Endothelial cell (in vitro differentiated cells): ENCODE data around the gene FYB2. TPM values are rescaled to one million over a fixed set of nuclear protein-coding genes. Genes with fewer than 3 reads are reported as not detected.
A peak's percentile ranks its signal among the peaks of the same experiment; 100 is the strongest.

Experiments used
- DNase-seq: peaks from one replicate; pipeline ENCODE4 v3.0.0; 2021; ENCODE audit warnings: low spot score
- H3K27ac Mint-ChIP-seq: one replicate; pipeline ENCODE4 v1.8.0; 2021; ENCODE audit warnings: mixed read lengths, inconsistent platforms; ENCODE audit not compliant: unreplicated experiment
- H3K27me3 Mint-ChIP-seq: one replicate; pipeline ENCODE4 v1.8.0; 2021; ENCODE audit warnings: mild to moderate bottlenecking, moderate library complexity, mixed read lengths, inconsistent platforms; ENCODE audit not compliant: unreplicated experiment
- H3K36me3 Mint-ChIP-seq: one replicate; pipeline ENCODE4 v1.8.0; 2021; ENCODE audit warnings: mild to moderate bottlenecking, low read depth, mixed read lengths, inconsistent platforms; ENCODE audit not compliant: unreplicated experiment
- H3K4me1 Mint-ChIP-seq: one replicate; pipeline ENCODE4 v1.8.0; 2021; ENCODE audit warnings: mild to moderate bottlenecking, mixed read lengths, inconsistent platforms; ENCODE audit not compliant: unreplicated experiment
- H3K4me3 Mint-ChIP-seq: one replicate; pipeline ENCODE4 v1.8.0; 2021; ENCODE audit warnings: mild to moderate bottlenecking, mixed read lengths, inconsistent platforms; ENCODE audit not compliant: unreplicated experiment
- H3K9me3 Mint-ChIP-seq: one replicate; pipeline ENCODE4 v1.8.0; 2021; ENCODE audit warnings: mixed read lengths, inconsistent platforms; ENCODE audit not compliant: unreplicated experiment
- total RNA-seq: library from RNA; stranded (reverse); fragmentation: NEBNext Ultra II Directional; extraction: Animal tissue kit (Norgen Biotek cat#: 25700); gene quantifications from one replicate; pipeline ENCODE4 v1.2.1, GENCODE V29; 2021; ENCODE audit not compliant: unreplicated experiment
- TF ChIP-seq, protein P1 (sequence below): fragments of 200-600 bp; sonication (generic); IDR thresholded peaks from one replicate; pipeline ENCODE4 v1.5.0; 2021; ENCODE audit warnings: antibody characterized with exemption; ENCODE audit not compliant: unreplicated experiment

FYB2 gene
- total RNA-seq, 1 donor from 2014 or later, result 0.18 TPM

DNA sequence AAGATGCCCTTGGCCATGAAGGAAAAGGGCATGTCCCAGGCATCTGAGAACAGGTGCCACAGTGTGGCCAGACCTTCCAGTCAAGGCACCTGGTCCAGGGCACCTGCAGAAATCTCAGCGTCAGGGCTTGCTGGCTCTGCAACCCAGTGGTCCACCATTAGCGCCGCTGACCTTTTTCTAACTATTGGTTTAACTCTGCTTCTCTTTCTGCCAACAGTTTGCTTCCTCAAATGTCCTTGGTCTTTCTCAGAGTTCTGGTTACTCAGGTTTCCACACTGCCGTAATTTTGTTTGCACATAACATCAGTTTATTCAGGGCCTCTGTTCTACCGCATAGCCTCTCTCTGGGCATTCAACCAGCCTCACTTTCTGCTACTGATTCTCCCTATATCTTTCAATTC, 16.5 kb upstream of the FYB2 start:
- no peak for DNase-seq
- TF ChIP-seq, protein P1, sequence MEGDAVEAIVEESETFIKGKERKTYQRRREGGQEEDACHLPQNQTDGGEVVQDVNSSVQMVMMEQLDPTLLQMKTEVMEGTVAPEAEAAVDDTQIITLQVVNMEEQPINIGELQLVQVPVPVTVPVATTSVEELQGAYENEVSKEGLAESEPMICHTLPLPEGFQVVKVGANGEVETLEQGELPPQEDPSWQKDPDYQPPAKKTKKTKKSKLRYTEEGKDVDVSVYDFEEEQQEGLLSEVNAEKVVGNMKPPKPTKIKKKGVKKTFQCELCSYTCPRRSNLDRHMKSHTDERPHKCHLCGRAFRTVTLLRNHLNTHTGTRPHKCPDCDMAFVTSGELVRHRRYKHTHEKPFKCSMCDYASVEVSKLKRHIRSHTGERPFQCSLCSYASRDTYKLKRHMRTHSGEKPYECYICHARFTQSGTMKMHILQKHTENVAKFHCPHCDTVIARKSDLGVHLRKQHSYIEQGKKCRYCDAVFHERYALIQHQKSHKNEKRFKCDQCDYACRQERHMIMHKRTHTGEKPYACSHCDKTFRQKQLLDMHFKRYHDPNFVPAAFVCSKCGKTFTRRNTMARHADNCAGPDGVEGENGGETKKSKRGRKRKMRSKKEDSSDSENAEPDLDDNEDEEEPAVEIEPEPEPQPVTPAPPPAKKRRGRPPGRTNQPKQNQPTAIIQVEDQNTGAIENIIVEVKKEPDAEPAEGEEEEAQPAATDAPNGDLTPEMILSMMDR, result no peak
- Mint-ChIP-seq H3K27me3 (no peaks in the 10 kb centered on the region), H3K4me3 (no peak overlapping the region), H3K27ac (no peak overlapping the region), H3K9me3 (no peaks in the 10 kb centered on the region), H3K36me3 (no peaks in the 10 kb centered on the region), H3K4me1 (no peaks in the 10 kb centered on the region)

DNA sequence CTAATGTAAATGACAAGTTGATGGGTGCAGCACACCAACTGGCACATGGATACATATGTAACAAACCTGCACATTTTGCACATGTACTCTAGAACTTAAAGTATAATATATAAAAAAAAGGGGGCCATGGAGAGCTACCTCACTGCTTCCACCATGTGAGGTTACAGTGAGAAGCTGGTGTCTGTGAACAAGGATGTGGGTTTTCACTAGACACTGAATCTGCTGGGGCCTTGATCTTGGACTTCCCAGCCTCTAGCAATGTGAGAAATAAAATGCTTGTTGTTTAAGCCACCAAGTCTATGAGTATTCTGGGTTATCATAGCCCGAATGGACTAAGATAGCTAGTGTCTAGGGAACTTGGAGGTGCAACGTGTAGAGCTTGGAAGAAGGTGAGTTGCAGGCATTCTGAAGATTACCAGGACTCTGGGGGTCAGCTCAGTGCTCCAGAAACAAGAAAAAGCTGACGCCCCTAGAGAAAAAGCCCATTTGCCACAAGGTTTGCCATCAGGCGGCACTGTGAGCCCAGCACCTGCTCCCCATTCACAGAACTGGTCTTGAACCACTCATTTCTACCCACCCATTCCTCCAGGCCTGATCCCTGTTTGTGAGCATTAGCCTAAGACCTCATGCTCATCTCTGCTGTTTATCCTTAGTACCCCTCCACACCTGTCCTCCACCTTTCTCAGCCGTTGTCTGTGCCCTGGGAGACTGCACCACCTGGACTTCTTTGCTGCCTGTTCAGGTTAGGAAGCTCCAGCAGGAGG, 15.1 kb upstream of the FYB2 start:
- H3K27ac Mint-ChIP-seq, result no peak overlapping the region
- no peaks in the 10 kb centered on the region for H3K36me3 Mint-ChIP-seq
- H3K27me3 Mint-ChIP-seq, result no peaks in the 10 kb centered on the region
- TF ChIP-seq, protein P1, result no peak
- no peaks in the 10 kb centered on the region for H3K4me1 Mint-ChIP-seq
- no peak for DNase-seq
- H3K4me3 Mint-ChIP-seq, result no peak overlapping the region
- no peaks in the 10 kb centered on the region for H3K9me3 Mint-ChIP-seq

DNA sequence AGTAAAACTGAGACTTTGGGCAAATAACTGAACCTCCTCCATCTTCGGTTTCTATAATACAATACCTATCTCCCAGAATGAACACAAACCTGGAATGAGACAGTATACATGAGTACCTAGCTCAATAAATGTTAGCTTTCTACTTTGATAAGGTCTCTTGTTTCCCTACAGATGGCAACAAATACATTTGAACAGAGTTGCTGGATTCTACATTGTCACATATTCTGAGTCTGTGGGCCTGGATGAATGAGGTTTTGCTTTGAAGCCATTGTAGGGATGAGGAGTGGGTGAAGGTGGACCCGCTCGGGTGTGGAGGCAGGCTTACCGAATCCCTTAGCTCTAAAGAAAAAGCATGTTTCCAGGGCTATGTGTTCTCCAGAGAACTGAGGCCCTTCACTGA, 13.9 kb upstream of the FYB2 start:
- DNase-seq, result no peak
- H3K27ac Mint-ChIP-seq, result no peak overlapping the region
- no peak overlapping the region for H3K4me3 Mint-ChIP-seq
- H3K4me1 Mint-ChIP-seq, result no peaks in the 10 kb centered on the region
- peaks cover 1% of the 10 kb centered on the region for H3K27me3 Mint-ChIP-seq
- TF ChIP-seq, protein P1, result no peak
- no peaks in the 10 kb centered on the region for H3K9me3 Mint-ChIP-seq
- H3K36me3 Mint-ChIP-seq, result no peaks in the 10 kb centered on the region

DNA sequence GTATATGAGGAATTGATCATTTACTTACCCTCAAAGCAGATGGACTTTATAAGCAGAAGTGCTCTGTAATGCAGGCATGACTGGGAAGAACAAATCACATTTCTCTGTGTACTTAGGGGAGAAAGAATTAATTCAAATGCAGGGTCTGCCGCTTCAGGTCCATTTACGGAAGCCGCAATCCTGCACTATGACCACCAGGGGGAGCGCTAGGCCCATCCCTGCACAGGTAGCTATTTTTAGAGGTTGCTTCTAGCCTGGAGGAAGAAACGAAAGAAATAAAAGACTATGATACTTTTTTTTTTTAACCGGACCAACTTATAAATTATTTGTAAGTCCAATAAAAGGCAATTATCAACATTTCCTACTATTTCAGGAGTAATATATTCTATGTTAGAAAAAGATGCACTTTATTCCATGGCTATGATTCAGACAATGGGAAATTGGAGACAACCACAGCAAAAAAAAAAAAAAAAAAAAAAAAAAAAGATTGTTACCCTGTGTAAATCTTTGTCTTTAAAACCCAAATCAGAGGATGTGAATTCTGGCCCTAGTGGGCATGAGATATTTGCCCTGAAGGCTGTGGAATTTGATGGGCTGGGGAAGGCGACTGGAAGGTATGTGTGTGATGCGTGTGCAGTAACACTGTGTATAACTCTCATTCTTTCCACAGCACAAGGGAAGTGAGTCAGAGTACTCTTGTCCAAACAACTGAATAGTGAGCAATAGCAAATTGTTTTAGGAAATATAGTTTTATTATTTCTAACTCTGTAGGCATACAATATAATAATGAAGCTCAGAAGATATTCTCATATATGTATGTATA, 12.9 kb upstream of the FYB2 start:
- Mint-ChIP-seq H3K4me3 (no peak overlapping the region), H3K4me1 (no peaks in the 10 kb centered on the region), H3K36me3 (no peaks in the 10 kb centered on the region), H3K27ac (no peak overlapping the region), H3K9me3 (no peaks in the 10 kb centered on the region), H3K27me3 (peaks cover 2% of the 10 kb centered on the region)
- TF ChIP-seq, protein P1, result peak; percentile 95
- peak; percentile 76 for DNase-seq

DNA sequence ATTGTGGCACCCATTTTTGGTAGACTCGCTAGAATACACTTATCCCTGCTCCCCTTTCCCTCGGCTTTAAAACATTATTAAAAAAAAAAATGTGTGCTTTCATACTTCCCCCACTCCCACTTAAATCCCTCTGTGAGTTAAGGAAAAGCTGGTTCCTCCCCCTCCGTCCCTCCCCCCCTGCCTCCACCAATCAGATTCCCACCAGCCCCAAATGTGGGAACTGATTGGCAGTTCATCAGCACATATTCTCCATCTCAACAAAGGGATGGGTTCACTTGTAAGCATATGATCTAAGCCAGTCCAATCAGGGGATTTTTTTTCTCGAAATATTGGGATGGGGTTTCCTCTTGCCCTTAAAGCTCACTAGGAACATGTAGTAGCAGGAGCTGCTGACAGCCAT, 10.8 kb upstream of the FYB2 start:
- H3K36me3 Mint-ChIP-seq, result no peaks in the 10 kb centered on the region
- H3K4me1 Mint-ChIP-seq, result no peaks in the 10 kb centered on the region
- H3K27ac Mint-ChIP-seq, result no peak overlapping the region
- no peak for DNase-seq
- peaks cover 2% of the 10 kb centered on the region for H3K27me3 Mint-ChIP-seq
- no peak overlapping the region for H3K4me3 Mint-ChIP-seq
- no peaks in the 10 kb centered on the region for H3K9me3 Mint-ChIP-seq
- TF ChIP-seq, protein P1, result no peak
